UCSD-AML1 (cell line): ENCODE results near the gene COL4A1.

Experiments used
- DNase-seq: peaks from one replicate; lab custom pipeline; 2025; ENCODE audit not compliant: unreplicated experiment; lab: John Stamatoyannopoulos, UW

The COL4A1 gene

GRCh38 chr13:110262508-110263291 lies 44.3 kb downstream of the COL4A1 start:
- DNase-seq = no peak

GRCh38 chr13:110262082-110262436 lies 44.9 kb downstream of the COL4A1 start:
- DNase-seq = no peak

GRCh38 chr13:110261166-110262081 lies 45.5 kb downstream of the COL4A1 start:
- DNase-seq = no peak

- no peak for DNase-seq
These were observed 47.3 kb downstream of the COL4A1 start for GRCh38 chr13:110259651-110260050.

GRCh38 chr13:110258876-110259631 lies 47.9 kb downstream of the COL4A1 start:
- no peak for DNase-seq

- DNase-seq = no peak
These were observed 49.5 kb downstream of the COL4A1 start for GRCh38 chr13:110257408-110257807.

- no peak for DNase-seq
These were observed 50.6 kb downstream of the COL4A1 start for GRCh38 chr13:110256126-110256905.

GRCh38 chr13:110254751-110255553 lies 52.0 kb downstream of the COL4A1 start:
- no peak for DNase-seq

- DNase-seq = no peak
These were observed 52.7 kb downstream of the COL4A1 start for GRCh38 chr13:110254151-110254679.

GRCh38 chr13:110251193-110251819 lies 55.7 kb downstream of the COL4A1 start:
- DNase-seq = no peak

GRCh38 chr13:110250258-110250891 lies 56.6 kb downstream of the COL4A1 start:
- no peak for DNase-seq

GRCh38 chr13:110249326-110249725 lies 57.6 kb downstream of the COL4A1 start:
- no peak for DNase-seq

- DNase-seq = no peak
These were observed 58.4 kb downstream of the COL4A1 start for GRCh38 chr13:110248449-110249143.

GRCh38 chr13:110246530-110246929 lies 60.4 kb downstream of the COL4A1 start:
- DNase-seq = no peak

- no peak for DNase-seq
These were observed 61.5 kb downstream of the COL4A1 start for GRCh38 chr13:110245416-110245899.

GRCh38 chr13:110244976-110245375 lies 62.0 kb downstream of the COL4A1 start:
- no peak for DNase-seq

- no peak for DNase-seq
These were observed 62.7 kb downstream of the COL4A1 start for GRCh38 chr13:110244071-110244830.
